Measurements from ENCODE around the gene PLIN5. TPM values are rescaled to one million over a fixed set of nuclear protein-coding genes. Genes with fewer than 3 reads are reported as not detected.

PLIN5 gene
- total and polyA plus RNA-seq, 4 donors: 13.3 to 83.8 (median 56.6) TPM

GRCh38 chr19:4515732-4516131 is 19.3 kb downstream of the PLIN5 start:
- no peak for TF ChIP-seq JUND (IDR thresholded peaks at IDR 0.05)
- no peak for TF ChIP-seq SP1 (IDR thresholded peaks at IDR 0.05)
- TF ChIP-seq REST (IDR thresholded peaks at IDR 0.05): no peak
- no peak for TF ChIP-seq EGR1 (IDR thresholded peaks at IDR 0.05; ENCODE audit: low read depth in 2 of 2)
- TF ChIP-seq, protein P1, sequence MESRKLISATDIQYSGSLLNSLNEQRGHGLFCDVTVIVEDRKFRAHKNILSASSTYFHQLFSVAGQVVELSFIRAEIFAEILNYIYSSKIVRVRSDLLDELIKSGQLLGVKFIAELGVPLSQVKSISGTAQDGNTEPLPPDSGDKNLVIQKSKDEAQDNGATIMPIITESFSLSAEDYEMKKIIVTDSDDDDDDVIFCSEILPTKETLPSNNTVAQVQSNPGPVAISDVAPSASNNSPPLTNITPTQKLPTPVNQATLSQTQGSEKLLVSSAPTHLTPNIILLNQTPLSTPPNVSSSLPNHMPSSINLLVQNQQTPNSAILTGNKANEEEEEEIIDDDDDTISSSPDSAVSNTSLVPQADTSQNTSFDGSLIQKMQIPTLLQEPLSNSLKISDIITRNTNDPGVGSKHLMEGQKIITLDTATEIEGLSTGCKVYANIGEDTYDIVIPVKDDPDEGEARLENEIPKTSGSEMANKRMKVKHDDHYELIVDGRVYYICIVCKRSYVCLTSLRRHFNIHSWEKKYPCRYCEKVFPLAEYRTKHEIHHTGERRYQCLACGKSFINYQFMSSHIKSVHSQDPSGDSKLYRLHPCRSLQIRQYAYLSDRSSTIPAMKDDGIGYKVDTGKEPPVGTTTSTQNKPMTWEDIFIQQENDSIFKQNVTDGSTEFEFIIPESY (IDR thresholded peaks at IDR 0.05): no peak
- no peak for TF ChIP-seq YY1 (IDR thresholded peaks at IDR 0.05)
- TF ChIP-seq TAF1 (conservative IDR thresholded peaks at IDR 0.05): no peak
- TF ChIP-seq NR2F2 (IDR thresholded peaks at IDR 0.05): no peak
- TF ChIP-seq FOXA2 (IDR thresholded peaks at IDR 0.05): no peak
- TF ChIP-seq, protein P2, sequence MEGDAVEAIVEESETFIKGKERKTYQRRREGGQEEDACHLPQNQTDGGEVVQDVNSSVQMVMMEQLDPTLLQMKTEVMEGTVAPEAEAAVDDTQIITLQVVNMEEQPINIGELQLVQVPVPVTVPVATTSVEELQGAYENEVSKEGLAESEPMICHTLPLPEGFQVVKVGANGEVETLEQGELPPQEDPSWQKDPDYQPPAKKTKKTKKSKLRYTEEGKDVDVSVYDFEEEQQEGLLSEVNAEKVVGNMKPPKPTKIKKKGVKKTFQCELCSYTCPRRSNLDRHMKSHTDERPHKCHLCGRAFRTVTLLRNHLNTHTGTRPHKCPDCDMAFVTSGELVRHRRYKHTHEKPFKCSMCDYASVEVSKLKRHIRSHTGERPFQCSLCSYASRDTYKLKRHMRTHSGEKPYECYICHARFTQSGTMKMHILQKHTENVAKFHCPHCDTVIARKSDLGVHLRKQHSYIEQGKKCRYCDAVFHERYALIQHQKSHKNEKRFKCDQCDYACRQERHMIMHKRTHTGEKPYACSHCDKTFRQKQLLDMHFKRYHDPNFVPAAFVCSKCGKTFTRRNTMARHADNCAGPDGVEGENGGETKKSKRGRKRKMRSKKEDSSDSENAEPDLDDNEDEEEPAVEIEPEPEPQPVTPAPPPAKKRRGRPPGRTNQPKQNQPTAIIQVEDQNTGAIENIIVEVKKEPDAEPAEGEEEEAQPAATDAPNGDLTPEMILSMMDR (IDR thresholded peaks at IDR 0.05; ENCODE audit: low read depth, low read length, missing input control): no peak
- TF ChIP-seq, protein P3, sequence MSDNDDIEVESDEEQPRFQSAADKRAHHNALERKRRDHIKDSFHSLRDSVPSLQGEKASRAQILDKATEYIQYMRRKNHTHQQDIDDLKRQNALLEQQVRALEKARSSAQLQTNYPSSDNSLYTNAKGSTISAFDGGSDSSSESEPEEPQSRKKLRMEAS (IDR thresholded peaks at IDR 0.05): no peak
- TF ChIP-seq GABPA (IDR thresholded peaks at IDR 0.05 in 1 of 2, conservative IDR thresholded peaks at IDR 0.05 in 1 of 2): no peak
- TF ChIP-seq RXRA (IDR thresholded peaks at IDR 0.05): no peak
- no peak for TF ChIP-seq RAD21 (IDR thresholded peaks at IDR 0.05)
- no peak for TF ChIP-seq HNF4A (conservative IDR thresholded peaks at IDR 0.05)
- TF ChIP-seq HNF4G (IDR thresholded peaks at IDR 0.05): no peak

DNA sequence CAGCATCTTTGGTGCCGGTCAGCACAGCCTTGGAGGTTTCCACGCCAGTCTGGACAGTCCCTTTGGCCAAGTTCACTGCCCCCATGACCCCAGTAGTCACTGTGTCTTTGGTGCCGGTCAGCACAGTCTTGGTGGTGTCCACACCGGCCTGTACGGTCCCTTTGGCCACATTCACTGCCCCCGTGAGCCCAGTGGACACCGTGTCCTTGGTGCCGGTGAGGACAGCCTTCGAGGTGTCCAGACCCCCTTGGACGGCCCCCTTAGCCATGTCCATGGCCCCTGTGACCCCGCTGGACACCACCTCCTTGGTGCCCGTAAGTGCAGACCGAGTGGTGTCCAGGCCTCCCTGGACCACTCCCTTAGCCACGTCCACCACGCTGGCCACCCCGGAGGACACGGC is 21.8 kb downstream of the PLIN5 start:
- no peak overlapping the region for H3K27ac ChIP-seq (ENCODE audit: low read depth in 1 of 2, low read length in 2 of 2)
- no peak overlapping the region for H3K4me3 ChIP-seq (ENCODE audit: low read depth in 1 of 3, low read length in 3 of 3)
- no peak overlapping the region for H3K9ac ChIP-seq (ENCODE audit: low read depth in 1 of 2, low read length in 2 of 2)
- H3K27me3 ChIP-seq (ENCODE audit: control insufficient read depth in 4 of 4, insufficient read depth in 4 of 4, low read length in 3 of 4): no peaks in the 10 kb centered on the region
- 94% methylated on average over 17 of the region's 17 CpGs for WGBS
- no peaks in the 10 kb centered on the region for H3K9me3 ChIP-seq (ENCODE audit: control insufficient read depth in 4 of 4, low read length in 3 of 4)
- peaks cover 7 to 42% (median 20%) of the 10 kb centered on the region in 4 donors for H3K36me3 ChIP-seq (ENCODE audit: control insufficient read depth in 4 of 4, insufficient read depth in 3 of 4, low read depth in 1 of 4, low read length in 3 of 4)
- peaks cover 3 to 18% (median 16%) of the 10 kb centered on the region in 4 donors for H3K4me1 ChIP-seq (ENCODE audit: control insufficient read depth in 4 of 4, insufficient read depth in 4 of 4, low read length in 3 of 4)
- DNase-seq (ENCODE audit: low spot score): no peak
- TF ChIP-seq, protein P1 (IDR thresholded peaks at IDR 0.05): no peak
- TF ChIP-seq RAD21 (IDR thresholded peaks at IDR 0.05) (no peak), HNF4A (conservative IDR thresholded peaks at IDR 0.05) (no peak), REST (IDR thresholded peaks at IDR 0.05) (no peak), JUND (IDR thresholded peaks at IDR 0.05) (no peak), GABPA (IDR thresholded peaks at IDR 0.05 in 1 of 2, conservative IDR thresholded peaks at IDR 0.05 in 1 of 2) (no peak), FOXA1 (IDR thresholded peaks at IDR 0.05) (no peak), NR2F2 (IDR thresholded peaks at IDR 0.05) (no peak)
- TF ChIP-seq, protein P3 (IDR thresholded peaks at IDR 0.05): no peak
- TF ChIP-seq, protein P4, sequence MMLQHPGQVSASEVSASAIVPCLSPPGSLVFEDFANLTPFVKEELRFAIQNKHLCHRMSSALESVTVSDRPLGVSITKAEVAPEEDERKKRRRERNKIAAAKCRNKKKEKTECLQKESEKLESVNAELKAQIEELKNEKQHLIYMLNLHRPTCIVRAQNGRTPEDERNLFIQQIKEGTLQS (IDR thresholded peaks at IDR 0.05): no peak

More at GRCh38 chr19:4515732-4516131, 19.3 kb downstream of the PLIN5 start:
- 95% methylated on average over 5 of the region's 5 CpGs for WGBS
- Histone ChIP-seq H3K27me3 (ENCODE audit: control insufficient read depth in 4 of 4, insufficient read depth in 4 of 4, low read length in 3 of 4) (no peaks in the 10 kb centered on the region), H3K4me1 (ENCODE audit: control insufficient read depth in 4 of 4, insufficient read depth in 4 of 4, low read length in 3 of 4) (peaks cover 10 to 38% (median 33%) of the 10 kb centered on the region in 4 donors), H3K9me3 (ENCODE audit: control insufficient read depth in 4 of 4, low read length in 3 of 4) (no peaks in the 10 kb centered on the region), H3K36me3 (ENCODE audit: control insufficient read depth in 4 of 4, insufficient read depth in 3 of 4, low read depth in 1 of 4, low read length in 3 of 4) (peaks cover 7 to 33% (median 19%) of the 10 kb centered on the region in 4 donors), H3K9ac (ENCODE audit: low read depth in 1 of 2, low read length in 2 of 2) (no peak overlapping the region), H3K4me3 (ENCODE audit: low read depth in 1 of 3, low read length in 3 of 3) (no peak overlapping the region), H3K27ac (ENCODE audit: low read depth in 1 of 2, low read length in 2 of 2) (no peak overlapping the region)
- DNase-seq (ENCODE audit: low spot score): no peak

Measured in liver (tissue), 9 donors.